Measurements from ENCODE around the gene CAMSAP2. TPM values are rescaled to one million over a fixed set of nuclear protein-coding genes. Genes with fewer than 3 reads are reported as not detected.

Gene CAMSAP2
- total and polyA plus RNA-seq, 2 experiments from 2014 or later: 9.3 to 32.9 TPM

GRCh38 chr1:200899015-200899386 is 160.3 kb downstream of the CAMSAP2 start:
- no peak overlapping the region for H2AFZ ChIP-seq
- peaks cover 32% of the 10 kb centered on the region for H3K4me1 ChIP-seq (ENCODE audit: insufficient read depth)
- no peaks in the 10 kb centered on the region for H3K9me3 ChIP-seq (ENCODE audit: low read depth)
- DNase-seq (ENCODE audit: low spot score): no peak
- peaks cover 42% of the 10 kb centered on the region for H3K79me2 ChIP-seq
- 72% methylated on average over 3 of the region's 3 CpGs for WGBS (ENCODE audit: low lambda C conversion rate, missing lambda C conversion rate)
- peak overlapping the region; percentile 100 for H3K27ac ChIP-seq
- no peaks in the 10 kb centered on the region for H3K9me2 ChIP-seq (replicated peaks; ENCODE audit: insufficient read depth)
- peak overlapping the region; percentile 89 for H3K4me2 ChIP-seq
- H3K27me3 ChIP-seq: no peaks in the 10 kb centered on the region
- H4K20me1 ChIP-seq (ENCODE audit: insufficient read depth, poor library complexity, severe bottlenecking): peaks cover 10% of the 10 kb centered on the region
- TF ChIP-seq EZH2phosphoT487 (IDR thresholded peaks at IDR 0.05; ENCODE audit: low read depth, severe bottlenecking, unreplicated experiment): no peak
- TF ChIP-seq EZH2 (IDR thresholded peaks at IDR 0.05; ENCODE audit: borderline replicate concordance): no peak
- no peak for TF ChIP-seq CTCF (IDR thresholded peaks at IDR 0.05; ENCODE audit: poor library complexity)
- H3K4me3 ChIP-seq: no peak overlapping the region
- no peaks in the 10 kb centered on the region for H3K36me3 ChIP-seq (replicated peaks; ENCODE audit: insufficient read depth, low read depth)

- Histone ChIP-seq H3K9me3 (ENCODE audit: low read depth) (no peaks in the 10 kb centered on the region), H3K4me3 (no peak overlapping the region), H3K79me2 (peaks cover 37% of the 10 kb centered on the region), H4K20me1 (ENCODE audit: insufficient read depth, poor library complexity, severe bottlenecking) (peaks cover 10% of the 10 kb centered on the region), H3K4me1 (ENCODE audit: insufficient read depth) (peaks cover 28% of the 10 kb centered on the region), H3K27ac (peak overlapping the region; percentile 100), H3K4me2 (peak overlapping the region; percentile 89), H2AFZ (no peak overlapping the region), H3K36me3 (replicated peaks; ENCODE audit: insufficient read depth, low read depth) (no peaks in the 10 kb centered on the region), H3K9me2 (replicated peaks; ENCODE audit: insufficient read depth) (no peaks in the 10 kb centered on the region), H3K27me3 (no peaks in the 10 kb centered on the region)
- WGBS (ENCODE audit: low lambda C conversion rate, missing lambda C conversion rate): 95% methylated on average over 10 of the region's 10 CpGs
- TF ChIP-seq EZH2phosphoT487 (IDR thresholded peaks at IDR 0.05; ENCODE audit: low read depth, severe bottlenecking, unreplicated experiment): no peak
- no peak for TF ChIP-seq CTCF (IDR thresholded peaks at IDR 0.05; ENCODE audit: poor library complexity)
- DNase-seq (ENCODE audit: low spot score): no peak
These were observed 160.8 kb downstream of the CAMSAP2 start for GRCh38 chr1:200899451-200899915.

GRCh38 chr1:200899954-200900867 is 161.5 kb downstream of the CAMSAP2 start:
- Histone ChIP-seq H3K27ac (peak overlapping the region; percentile 23), H3K4me1 (ENCODE audit: insufficient read depth) (peaks cover 29% of the 10 kb centered on the region), H2AFZ (no peak overlapping the region), H3K79me2 (peaks cover 30% of the 10 kb centered on the region), H3K9me3 (ENCODE audit: low read depth) (no peaks in the 10 kb centered on the region), H3K9me2 (replicated peaks; ENCODE audit: insufficient read depth) (no peaks in the 10 kb centered on the region), H3K27me3 (no peaks in the 10 kb centered on the region), H3K4me3 (no peak overlapping the region), H4K20me1 (ENCODE audit: insufficient read depth, poor library complexity, severe bottlenecking) (peaks cover 10% of the 10 kb centered on the region), H3K4me2 (no peak overlapping the region), H3K36me3 (replicated peaks; ENCODE audit: insufficient read depth, low read depth) (no peaks in the 10 kb centered on the region)
- TF ChIP-seq EZH2phosphoT487 (IDR thresholded peaks at IDR 0.05; ENCODE audit: low read depth, severe bottlenecking, unreplicated experiment) (no peak), CTCF (IDR thresholded peaks at IDR 0.05; ENCODE audit: poor library complexity) (no peak), EZH2 (IDR thresholded peaks at IDR 0.05; ENCODE audit: borderline replicate concordance) (no peak)
- no peak for DNase-seq (ENCODE audit: low spot score)
- 98% methylated on average over 16 of the region's 16 CpGs for WGBS (ENCODE audit: low lambda C conversion rate, missing lambda C conversion rate)
